Measurements from ENCODE around the gene SEPTIN3. TPM values are rescaled to one million over a fixed set of nuclear protein-coding genes. Genes with fewer than 3 reads are reported as not detected.
A peak's percentile ranks its signal among the peaks of the same experiment; 100 is the strongest.

SEPTIN3 gene
- total and polyA plus RNA-seq, 9 of the 15 experiments (the other 6 are each of a cell fraction or from before 2014, with no cell fraction given), result 0.06 TPM; not detected in 8

DNA sequence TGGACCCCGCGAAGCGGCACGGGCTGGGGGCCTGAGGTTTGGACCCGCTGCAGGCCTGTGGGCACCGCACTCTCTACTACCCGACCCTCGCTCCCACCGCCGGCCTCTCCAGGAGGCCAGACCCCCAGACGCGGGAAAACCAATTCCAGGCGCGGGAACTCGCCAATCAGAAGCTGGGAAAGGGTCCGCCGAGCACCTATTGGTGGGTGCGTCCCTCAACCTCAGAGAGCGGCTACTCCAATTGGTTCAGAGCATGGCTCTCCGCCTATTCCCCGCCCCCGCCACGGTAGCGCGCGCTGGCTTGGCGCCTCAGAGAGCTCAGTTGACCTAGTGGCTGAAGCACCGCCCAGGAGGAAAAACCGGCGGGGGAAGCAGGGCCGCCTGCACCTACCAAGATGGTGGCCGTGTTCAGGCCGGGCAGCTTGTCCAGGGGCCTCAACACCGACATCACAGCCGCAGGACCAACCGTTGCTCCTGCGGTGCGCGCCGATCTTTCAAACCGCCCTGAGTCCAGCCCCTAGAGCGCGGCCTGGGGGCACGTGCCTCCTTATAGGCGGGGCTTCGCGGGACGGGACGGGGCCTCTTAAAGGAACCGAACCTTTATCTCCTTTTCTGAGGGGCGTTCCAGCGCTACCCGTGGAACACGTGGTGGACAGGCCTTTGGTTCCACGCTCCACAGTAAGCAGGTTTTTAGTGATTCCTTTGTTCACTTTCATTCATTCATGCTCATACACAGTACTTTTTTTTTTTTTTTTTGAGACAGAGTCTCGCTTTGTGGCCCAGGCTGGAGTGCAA lies 22.4 kb upstream of the SEPTIN3 start, which contains the start of gene CENPM (continued):
- TF ChIP-seq SIN3A (IDR thresholded peaks at IDR 0.05; ENCODE audit: borderline replicate concordance in 2 of 2, control insufficient read depth in 1 of 2, low read depth in 2 of 2, low read length in 2 of 2) (0 out of 4 replicates have a peak, but pooled peaks of 1 of the 2 experiments have one; percentile 33), TAF9B (IDR thresholded peaks at IDR 0.05; ENCODE audit: partially characterized antibody) (peak; percentile 40), CXXC5 (CRISPR knock-in tag; IDR thresholded peaks at IDR 0.05) (peak; percentile 91), CCAR2 (IDR thresholded peaks at IDR 0.05; ENCODE audit: low read depth, low read length) (no peak), ZEB2 (IDR thresholded peaks at IDR 0.05) (no peak), MXI1 (IDR thresholded peaks at IDR 0.05; ENCODE audit: low read depth, low read length) (peak; percentile 76), ZNF507 (tag; conservative IDR thresholded peaks at IDR 0.05) (no peak), TAF1 (IDR thresholded peaks at IDR 0.05; ENCODE audit: control insufficient read depth, extremely low read depth, insufficient read depth, low read length, severe bottlenecking) (peak; percentile 51), ELK3 (CRISPR knock-in tag; IDR thresholded peaks at IDR 0.05) (no peak), SUPT5H (IDR thresholded peaks at IDR 0.05) (peak; percentile 73), FOS (IDR thresholded peaks at IDR 0.05; ENCODE audit: extremely low read depth, insufficient read length) (peak; percentile 97), DEAF1 (CRISPR knock-in tag; IDR thresholded peaks at IDR 0.05) (no peak), COPS2 (conservative IDR thresholded peaks at IDR 0.05) (no peak), PHF21A (IDR thresholded peaks at IDR 0.05; ENCODE audit: borderline replicate concordance, low read depth) (no peak), NRF1 (conservative IDR thresholded peaks at IDR 0.05 in 1 of 2, IDR thresholded peaks at IDR 0.05 in 1 of 2) (peak; percentile 64 to 71)
- TF ChIP-seq, protein P1, sequence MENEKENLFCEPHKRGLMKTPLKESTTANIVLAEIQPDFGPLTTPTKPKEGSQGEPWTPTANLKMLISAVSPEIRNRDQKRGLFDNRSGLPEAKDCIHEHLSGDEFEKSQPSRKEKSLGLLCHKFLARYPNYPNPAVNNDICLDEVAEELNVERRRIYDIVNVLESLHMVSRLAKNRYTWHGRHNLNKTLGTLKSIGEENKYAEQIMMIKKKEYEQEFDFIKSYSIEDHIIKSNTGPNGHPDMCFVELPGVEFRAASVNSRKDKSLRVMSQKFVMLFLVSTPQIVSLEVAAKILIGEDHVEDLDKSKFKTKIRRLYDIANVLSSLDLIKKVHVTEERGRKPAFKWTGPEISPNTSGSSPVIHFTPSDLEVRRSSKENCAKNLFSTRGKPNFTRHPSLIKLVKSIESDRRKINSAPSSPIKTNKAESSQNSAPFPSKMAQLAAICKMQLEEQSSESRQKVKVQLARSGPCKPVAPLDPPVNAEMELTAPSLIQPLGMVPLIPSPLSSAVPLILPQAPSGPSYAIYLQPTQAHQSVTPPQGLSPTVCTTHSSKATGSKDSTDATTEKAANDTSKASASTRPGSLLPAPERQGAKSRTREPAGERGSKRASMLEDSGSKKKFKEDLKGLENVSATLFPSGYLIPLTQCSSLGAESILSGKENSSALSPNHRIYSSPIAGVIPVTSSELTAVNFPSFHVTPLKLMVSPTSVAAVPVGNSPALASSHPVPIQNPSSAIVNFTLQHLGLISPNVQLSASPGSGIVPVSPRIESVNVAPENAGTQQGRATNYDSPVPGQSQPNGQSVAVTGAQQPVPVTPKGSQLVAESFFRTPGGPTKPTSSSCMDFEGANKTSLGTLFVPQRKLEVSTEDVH (IDR thresholded peaks at IDR 0.05; ENCODE audit: low read depth, partially characterized antibody), result peak; percentile 99
- TF ChIP-seq, protein P2, sequence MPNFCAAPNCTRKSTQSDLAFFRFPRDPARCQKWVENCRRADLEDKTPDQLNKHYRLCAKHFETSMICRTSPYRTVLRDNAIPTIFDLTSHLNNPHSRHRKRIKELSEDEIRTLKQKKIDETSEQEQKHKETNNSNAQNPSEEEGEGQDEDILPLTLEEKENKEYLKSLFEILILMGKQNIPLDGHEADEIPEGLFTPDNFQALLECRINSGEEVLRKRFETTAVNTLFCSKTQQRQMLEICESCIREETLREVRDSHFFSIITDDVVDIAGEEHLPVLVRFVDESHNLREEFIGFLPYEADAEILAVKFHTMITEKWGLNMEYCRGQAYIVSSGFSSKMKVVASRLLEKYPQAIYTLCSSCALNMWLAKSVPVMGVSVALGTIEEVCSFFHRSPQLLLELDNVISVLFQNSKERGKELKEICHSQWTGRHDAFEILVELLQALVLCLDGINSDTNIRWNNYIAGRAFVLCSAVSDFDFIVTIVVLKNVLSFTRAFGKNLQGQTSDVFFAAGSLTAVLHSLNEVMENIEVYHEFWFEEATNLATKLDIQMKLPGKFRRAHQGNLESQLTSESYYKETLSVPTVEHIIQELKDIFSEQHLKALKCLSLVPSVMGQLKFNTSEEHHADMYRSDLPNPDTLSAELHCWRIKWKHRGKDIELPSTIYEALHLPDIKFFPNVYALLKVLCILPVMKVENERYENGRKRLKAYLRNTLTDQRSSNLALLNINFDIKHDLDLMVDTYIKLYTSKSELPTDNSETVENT (CRISPR knock-in tag; IDR thresholded peaks at IDR 0.05), result no peak
- TF ChIP-seq, protein P3, sequence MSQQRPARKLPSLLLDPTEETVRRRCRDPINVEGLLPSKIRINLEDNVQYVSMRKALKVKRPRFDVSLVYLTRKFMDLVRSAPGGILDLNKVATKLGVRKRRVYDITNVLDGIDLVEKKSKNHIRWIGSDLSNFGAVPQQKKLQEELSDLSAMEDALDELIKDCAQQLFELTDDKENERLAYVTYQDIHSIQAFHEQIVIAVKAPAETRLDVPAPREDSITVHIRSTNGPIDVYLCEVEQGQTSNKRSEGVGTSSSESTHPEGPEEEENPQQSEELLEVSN (IDR thresholded peaks at IDR 0.05; ENCODE audit: borderline replicate concordance in 1 of 2, extremely low read depth in 1 of 2, insufficient read depth in 1 of 2, insufficient read length in 1 of 2, low read depth in 1 of 2, low read length in 1 of 2, poor library complexity in 1 of 2, severe bottlenecking in 1 of 2), result peak; percentile 85 to 94
